Posterior vena cava (tissue), 2 donors: Measurements from ENCODE around the gene SUPT4H1. TPM values are rescaled to one million over a fixed set of nuclear protein-coding genes. Genes with fewer than 3 reads are reported as not detected.

Experiments used
- DNase-seq: peaks from one replicate; pipeline ENCODE4 v3.0.0-alpha.2; 2020; ENCODE audit warnings: low spot score
- intact Hi-C, 2 donors: fragments of 100-400 bp; cut with DNase I; formaldehyde crosslinking; loops; one replicate each; pipeline versions ENCODE4 v1.14.1 to v1.14.2; 2022 to 2023
- total RNA-seq, 2 donors: library from RNA; stranded (reverse); fragmentation: NEBNext Ultra II Directional; extraction: Animal tissue kit (Norgen Biotek cat#: 25700); gene quantifications; one replicate each; pipeline ENCODE4 v1.2.1, GENCODE V29; 2021
- donor health status: DM: yes; HTN: yes; CAD: no.
- donor health status: DM: yes; HTN: yes; CAD: no.

SUPT4H1 gene
- total RNA-seq, 2 donors from 2014 or later: 48.4 to 50.1 TPM

GRCh38 chr17:58312829-58313228 is 39.2 kb downstream of the SUPT4H1 start:
- no peak for DNase-seq
- intact Hi-C loops: loop anchor here in 1 of 2 donors (10.0 kb wide), 1 partner anchor 102 kb away; the partner anchor contains the start of gene RNF43

DNA sequence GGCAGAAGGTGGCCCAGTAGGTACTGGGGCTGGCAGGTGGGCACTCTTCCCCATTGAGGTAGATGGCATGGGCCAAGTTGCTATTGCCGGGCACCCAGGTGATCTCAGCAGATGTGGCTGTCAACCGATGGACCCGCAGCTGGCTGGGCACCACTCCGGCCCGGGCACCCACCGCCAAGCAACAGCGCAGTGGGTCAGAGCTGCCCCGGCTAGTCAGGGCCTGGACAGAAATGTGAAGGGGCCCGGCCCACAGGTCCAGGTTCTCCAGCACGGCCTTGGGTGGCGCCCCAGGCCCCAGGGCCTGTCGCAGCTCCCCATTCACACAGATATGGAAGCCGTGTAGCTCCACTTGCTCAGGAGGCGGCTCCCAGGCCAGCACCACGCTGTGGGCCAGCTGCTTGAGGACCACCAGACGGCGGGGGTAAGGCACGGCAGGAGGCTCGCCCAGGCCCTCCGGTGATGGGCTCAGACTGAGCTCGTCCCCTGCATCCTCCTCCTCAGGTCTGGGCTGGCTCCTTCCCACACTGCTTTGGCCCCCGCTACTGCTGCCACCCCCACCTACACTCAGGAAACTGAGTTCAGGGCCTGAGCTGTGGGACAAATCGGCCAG is 39.9 kb downstream of the SUPT4H1 start:
- intact Hi-C loops: loop anchor here in 1 of 2 donors (10.0 kb wide), 1 partner anchor 103 kb away; the partner anchor contains the start of gene RNF43
- peak; percentile 67 for DNase-seq

DNA sequence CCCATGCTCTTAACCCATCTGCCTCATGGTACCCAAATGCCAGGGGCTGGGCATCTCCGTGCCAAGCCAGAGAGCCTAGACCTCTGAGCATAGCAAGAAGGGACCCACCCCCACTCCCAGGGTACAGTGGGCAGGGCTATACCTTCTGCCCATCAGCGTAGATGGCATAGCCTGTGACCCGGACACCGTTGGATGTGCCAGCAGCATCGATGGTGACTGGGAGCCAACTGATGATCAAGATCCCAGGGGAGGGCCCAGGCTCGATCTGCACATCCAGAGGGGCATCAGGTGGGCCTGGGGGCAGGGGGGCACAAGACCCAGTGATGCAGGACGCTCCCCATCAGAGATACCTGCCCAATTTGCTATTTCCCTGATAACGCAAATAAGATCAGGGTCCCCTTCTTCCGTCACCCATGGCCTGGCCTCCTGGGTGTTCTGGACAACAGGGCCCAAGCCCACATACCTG is 40.5 kb downstream of the SUPT4H1 start:
- peak; percentile 52 for DNase-seq
- intact Hi-C loops: loop anchor here in 1 of 2 donors (10.0 kb wide), 1 partner anchor 103 kb away; the partner anchor contains the start of gene RNF43

DNA sequence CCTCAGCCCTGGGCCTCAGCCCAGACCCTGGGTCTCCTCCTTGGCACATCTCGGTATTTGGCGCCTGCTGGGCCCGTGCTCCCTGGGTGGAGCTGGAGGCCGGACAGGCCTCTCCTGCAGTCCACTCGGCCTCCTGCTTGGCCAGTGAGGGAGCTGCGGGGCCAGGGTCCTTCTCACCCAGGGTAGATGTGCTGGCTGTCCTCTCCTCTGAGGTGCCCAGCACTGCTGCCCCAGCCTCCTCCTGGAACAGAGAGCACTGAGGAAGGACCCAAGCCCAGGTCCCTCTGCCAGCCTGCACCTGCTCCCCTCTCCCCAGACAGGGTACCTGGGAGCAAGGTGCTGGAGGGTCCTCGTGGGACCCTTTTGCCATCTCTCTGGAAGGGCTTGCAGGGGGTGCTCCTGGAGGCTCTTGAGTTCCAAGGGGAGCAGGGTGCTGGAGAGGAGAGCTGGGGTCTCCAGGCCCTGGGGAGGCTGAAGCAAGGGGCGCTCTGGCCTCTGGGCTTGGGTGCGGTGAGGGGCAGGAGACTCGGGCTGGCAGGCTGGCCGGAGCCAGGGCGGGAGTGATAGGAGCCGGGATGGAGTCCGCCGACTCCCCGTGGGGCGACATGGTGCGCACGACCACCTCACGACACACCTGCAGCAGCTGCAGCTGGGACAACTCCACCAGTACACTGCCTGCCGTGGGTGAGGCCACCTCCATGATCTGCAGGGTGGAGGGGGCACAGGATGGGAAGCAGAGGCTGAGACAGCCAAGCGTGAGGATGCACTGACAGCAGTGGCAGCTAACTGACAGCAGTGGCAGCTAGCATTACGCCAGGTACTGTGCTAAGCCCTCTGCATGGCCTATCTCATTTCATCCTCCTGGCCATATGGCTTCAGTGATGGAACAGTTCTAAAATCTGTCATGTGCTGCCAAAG is 41.2 kb downstream of the SUPT4H1 start:
- DNase-seq: peak; percentile 74

DNA sequence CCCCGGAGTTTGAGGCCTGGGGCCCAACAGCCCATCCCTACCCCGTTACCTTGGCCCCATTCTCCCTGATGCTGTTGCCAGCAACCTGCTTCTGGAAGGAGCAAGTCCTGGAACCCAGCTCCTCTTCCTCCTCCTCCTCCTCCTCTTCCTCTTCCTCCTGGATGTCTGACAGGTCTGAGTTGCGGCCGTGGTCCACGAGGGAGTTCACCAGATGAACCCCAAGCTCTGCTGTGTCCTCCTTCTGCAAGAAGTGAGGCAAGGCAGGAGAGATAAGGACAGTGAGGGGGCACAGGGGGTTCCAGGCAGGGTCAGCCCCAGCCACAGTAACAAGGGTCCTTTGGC is 42.1 kb downstream of the SUPT4H1 start:
- intact Hi-C loops: loop anchor here (10.0 kb wide), 1 partner anchor 105 kb away; the partner anchor contains the start of gene RNF43 (in 2 of the 2)
- DNase-seq: peak; percentile 54

More for the DNA sequence above, 41.2 kb downstream of the SUPT4H1 start:
- intact Hi-C loops: loop anchor here in 1 of 2 donors (10.0 kb wide), 1 partner anchor 104 kb away; the partner anchor contains the start of gene RNF43

DNA sequence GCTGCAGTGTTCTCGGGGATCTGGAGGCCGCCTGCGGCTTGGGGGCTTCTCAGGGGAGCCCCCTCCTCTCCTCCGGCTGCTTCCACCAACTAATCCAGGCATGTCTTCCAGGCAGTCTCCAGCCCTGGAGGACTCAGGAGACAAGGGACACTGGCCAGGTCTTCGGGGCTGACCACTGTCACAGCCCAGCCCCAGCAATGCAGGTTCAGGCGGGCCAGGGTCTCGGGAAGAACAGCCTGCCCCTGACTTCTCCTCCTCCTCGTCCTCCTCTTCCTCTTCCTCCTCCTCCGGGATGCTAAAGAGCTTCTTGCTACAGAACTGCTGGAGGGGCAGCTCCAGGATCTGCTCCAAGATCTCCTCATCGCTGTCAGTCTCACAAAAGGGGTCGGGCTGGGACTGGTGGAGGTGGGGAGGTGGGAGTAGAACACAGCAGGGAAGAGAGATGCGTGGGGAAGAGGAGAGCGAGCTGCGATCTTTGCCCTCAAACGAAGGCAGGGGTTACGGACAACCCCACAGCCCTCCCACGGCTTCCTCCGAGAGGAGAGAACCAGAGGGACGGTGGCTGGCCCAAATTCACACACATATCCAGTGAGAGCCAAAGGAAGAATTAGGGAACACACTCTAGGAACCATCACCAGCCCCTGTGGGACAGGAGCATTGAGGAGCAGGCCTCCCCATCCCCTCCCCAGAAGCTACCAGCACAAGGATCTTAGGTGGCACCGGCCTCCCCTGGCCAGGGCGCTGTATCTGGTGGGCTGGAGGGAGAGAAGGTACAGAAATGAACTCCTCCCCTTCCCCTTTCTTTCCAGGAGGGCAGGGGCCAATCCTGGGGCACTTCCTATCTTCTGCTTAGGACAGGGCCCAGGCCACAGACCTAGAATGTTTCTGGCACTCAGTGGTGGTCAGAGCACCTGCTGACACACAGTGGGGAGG is 42.8 kb downstream of the SUPT4H1 start:
- DNase-seq: peak; percentile 66
- intact Hi-C loops: loop anchor here in 1 of 2 donors (10.0 kb wide), 1 partner anchor 106 kb away; the partner anchor contains the start of gene RNF43

DNA sequence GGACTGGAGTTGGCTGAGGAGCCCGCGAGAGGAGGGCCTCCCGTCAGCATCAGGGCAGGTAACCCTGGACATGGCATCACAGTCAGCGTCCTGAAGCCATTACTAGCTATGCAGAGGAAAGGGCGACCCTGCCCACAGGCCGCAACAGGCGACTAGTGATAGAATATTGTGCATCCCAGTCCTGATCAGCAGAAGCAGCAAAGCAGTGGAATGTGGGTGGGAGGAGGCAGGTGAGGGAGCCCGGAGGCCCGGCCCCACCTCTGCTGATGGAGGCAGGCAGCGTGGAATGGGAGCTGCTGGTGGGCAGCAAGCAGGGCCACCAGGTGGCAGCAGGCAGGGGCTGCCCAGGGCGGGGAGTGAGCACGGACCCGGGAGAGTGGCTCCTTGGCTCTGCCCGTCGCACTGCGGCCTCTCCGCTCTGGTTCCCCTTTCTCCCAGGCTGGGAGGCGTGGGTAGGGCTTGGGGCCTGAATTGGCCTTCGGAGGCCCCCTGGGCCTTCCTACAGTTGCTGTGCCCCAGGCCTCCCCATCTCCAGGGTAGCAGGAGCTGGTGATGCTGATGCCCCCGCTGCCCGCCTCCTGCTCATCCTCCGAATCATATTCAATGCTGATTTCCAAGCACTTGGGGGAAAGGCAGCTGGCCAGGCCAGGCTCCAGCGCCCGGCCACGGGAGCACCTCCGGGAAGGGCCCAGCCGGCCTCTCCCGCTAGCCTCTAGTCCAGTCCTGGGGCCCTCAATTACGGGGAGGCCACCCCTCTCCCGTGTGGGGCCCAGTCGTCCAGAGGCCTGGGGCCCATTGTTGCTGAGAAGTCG is 43.6 kb downstream of the SUPT4H1 start:
- peak; percentile 82 for DNase-seq
- intact Hi-C loops: loop anchor here in 1 of 2 donors (10.0 kb wide), 1 partner anchor 106 kb away; the partner anchor contains the start of gene RNF43

DNA sequence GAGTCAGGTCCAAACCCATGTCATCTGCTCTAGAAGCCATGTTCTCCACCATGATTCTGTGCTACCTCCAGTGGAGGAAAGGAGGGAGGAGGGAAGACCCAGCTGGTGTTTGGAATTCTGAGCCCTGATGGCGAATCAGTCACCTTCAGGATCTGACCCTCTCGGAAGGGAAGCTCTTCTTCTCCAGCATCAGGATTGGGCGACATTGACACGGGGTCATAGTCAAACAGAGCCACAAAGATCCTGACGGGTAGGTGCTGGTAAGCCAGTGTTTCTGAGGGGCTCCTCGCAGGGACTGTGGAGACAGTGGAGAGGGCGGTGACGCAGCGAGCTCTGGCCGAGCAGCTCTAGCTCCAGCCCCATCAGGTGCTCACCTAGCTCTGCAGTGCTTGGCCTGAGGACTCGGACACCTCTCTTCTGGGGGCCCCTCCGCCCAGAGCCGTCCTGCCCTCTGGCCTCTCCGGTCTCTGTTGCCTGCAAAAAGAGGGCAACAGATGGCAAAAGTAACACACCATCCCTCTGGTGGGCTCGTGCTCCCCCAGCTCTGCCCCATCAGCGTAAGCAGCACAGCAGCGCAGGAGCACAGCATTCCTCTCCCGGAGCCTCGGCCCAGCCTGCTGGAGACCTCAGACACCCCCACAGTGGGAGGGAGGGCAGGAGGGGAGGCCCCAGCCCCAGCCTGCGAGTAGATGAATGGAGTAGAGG is 44.4 kb downstream of the SUPT4H1 start:
- intact Hi-C loops: loop anchor here in 1 of 2 donors (10.0 kb wide), 1 partner anchor 107 kb away; the partner anchor contains the start of gene RNF43
- peak; percentile 52 for DNase-seq

- intact Hi-C loops: loop anchor here in 1 of 2 donors (10.0 kb wide), 1 partner anchor 108 kb away; the partner anchor contains the start of gene RNF43
- peak; percentile 76 for DNase-seq
Measured at GRCh38 chr17:58306131-58306951, 45.7 kb downstream of the SUPT4H1 start.

DNA sequence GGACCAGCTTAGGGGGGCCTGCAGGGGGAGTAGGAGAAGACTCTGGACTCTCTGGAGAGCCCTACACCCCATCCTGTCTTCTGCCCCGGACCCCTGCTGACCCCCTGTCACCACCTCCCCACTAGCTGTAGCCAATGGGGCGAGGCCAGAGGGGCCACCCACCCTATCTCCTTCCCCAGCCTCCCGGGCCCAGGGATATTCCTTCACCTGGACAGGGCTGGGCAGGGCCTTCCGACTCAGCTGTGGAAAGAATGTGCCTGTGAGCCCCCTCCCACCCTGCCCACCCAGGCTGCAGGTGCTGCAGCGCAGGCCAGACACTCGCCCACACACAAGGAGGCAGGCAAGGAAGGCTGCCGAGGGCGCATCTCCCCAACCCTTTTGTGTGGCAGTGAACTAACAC is 46.4 kb downstream of the SUPT4H1 start:
- DNase-seq: no peak
- intact Hi-C loops: loop anchor here in 1 of 2 donors (10.0 kb wide), 1 partner anchor 109 kb away; the partner anchor contains the start of gene RNF43

DNA sequence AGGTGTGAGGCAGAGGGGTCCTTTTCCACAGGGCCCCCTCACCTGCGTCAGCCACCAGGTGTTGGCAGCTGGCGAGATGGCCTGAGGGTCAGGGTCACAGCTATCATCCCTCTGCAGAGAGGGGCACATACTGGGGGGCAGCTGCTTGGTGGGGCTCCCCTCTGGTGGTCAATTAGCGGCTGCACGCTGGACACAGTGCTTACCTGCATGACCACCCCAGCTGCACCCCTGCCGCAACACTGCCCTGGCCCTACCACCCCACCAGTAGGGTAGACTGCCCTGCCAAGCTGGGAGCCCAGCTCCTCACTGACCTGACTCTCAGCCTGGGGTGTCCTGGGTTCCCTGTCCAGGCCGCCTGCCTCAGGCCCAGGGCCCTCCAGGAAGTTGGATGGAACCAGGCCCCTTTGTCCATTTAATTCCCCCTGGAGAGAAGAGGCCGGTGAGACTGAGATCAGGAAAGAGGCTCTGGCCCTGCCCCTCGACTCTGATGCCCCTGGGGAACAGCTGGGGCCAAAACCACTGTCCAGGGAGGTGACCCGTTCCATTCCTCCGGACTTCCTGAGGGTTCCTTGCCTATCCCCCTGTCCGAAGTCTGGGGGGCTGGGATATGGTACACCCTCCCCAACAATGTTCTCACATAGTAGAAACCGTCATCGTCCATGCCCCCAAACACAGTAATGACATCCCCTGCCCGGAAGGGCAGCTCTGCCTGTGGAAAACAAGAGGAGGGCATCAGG is 47.1 kb downstream of the SUPT4H1 start:
- DNase-seq: no peak
- intact Hi-C loops: loop anchor here in 1 of 2 donors (10.0 kb wide), 1 partner anchor 110 kb away; the partner anchor contains the start of gene RNF43

DNA sequence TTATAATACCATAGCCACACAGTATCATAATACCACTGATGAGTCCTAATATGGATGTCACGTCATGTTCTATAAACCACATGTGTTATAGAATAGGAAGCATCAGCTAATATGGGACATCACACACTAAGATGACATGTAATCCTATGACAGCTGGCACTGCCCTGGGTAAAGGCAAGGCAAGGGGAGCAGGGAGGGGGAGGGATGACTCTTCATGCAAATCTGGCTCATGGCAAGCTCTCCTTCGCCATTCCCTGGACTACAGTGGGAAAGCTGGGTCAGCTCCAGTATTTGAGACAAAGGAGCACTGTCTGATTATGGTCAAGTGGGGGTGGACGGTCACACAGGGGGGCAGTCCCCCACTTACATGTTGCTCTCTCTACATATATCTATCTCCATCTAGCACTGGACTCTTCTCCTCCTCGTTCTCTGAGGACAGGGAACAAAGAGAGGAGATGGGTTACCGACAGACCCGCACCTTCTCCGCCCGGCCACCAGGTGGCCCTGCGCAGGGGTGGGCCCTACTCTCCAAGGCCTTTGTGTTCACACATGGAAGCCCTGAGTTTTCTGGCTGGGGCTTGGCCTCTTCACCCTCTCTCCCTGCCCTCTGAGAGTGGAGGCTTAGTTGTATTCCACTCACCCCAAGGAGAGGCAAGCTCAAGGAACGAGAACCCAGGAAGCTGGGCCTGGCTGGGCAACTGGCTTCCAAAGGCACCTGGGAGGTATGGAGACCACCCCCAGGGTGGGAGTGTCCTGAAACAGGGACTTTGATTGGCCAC is 47.8 kb downstream of the SUPT4H1 start:
- intact Hi-C loops: loop anchor here in 1 of 2 donors (10.0 kb wide), 1 partner anchor 111 kb away; the partner anchor contains the start of gene RNF43
- DNase-seq: peak; percentile 80

DNA sequence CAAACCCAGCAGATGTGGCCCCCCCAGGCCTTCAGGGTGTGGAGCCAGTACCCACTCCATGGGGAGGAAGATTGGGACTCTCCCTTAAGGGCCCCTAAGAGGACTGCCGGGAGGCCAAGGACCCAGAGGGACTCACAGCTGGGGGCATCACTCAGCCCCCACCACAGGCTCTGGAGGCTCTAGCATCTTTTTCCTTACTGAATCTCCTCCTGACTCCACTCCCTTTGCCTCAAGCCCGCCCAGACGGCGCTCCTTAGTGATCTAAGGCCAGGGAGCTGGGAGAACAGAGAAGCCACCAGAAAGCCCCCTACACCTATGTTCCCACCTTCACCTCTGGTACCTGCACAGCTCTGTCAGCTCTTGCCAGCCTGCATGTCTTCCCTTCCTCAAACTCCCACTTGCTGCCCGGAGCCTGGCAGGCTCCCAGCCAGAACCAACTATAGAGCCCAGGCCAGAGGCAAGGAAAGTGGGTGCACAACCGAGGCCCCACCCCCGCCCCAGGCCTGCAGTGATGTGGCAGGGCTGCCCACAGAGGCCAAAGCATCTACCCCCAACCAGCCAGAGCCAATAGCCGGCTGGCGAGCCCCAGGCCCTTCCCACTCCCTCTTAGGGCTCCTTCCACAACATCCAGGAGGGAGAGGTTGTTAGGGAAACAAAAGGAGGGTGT is 48.9 kb downstream of the SUPT4H1 start:
- DNase-seq: no peak
- intact Hi-C loops: loop anchor here in 1 of 2 donors (10.0 kb wide), 1 partner anchor 112 kb away; the partner anchor contains the start of gene RNF43
